ENCODE data around the gene SMARCA2. TPM values are rescaled to one million over a fixed set of nuclear protein-coding genes. Genes with fewer than 3 reads are reported as not detected.
"Not testable (repeated sequence)": the region's sequence is repeated elsewhere in the genome, so short reads cannot be mapped to it uniquely, and the experiment has no call there.

SMARCA2 gene
- total and polyA plus RNA-seq, 2 donors (not counting 1 experiment from before 2014, with no cell fraction given): 75.3 to 250 TPM

GRCh38 chr9:2146700-2147099, 131.6 kb downstream of the SMARCA2 start:
- H3K9ac ChIP-seq (ENCODE audit: low read length); H3K27ac ChIP-seq (ENCODE audit: low read length in 2 of 2); POLR2A ChIA-PET; DNase-seq; H3K4me2 ChIP-seq (replicated peaks; ENCODE audit: low read depth, low read length, poor library complexity, severe bottlenecking); H3K27me3 Mint-ChIP-seq; H3K4me3 Mint-ChIP-seq; H3K27me3 ChIP-seq (replicated peaks in 1 of 4; ENCODE audit: control extremely low read depth in 1 of 4, control insufficient read depth in 3 of 4, insufficient read depth in 4 of 4, low read length in 3 of 4); H2AFZ ChIP-seq (ENCODE audit: insufficient read depth, low read depth, low read length, poor library complexity, severe bottlenecking); H3K4me3 ChIP-seq (ENCODE audit: control extremely low read depth in 1 of 5, extremely low read depth in 1 of 5, insufficient read depth in 1 of 5, low read depth in 2 of 5, low read length in 4 of 5); ATAC-seq (ENCODE audit: low read depth); H3K9me3 Mint-ChIP-seq (ENCODE audit: insufficient read depth); intact Hi-C loops (cut with micrococcal nuclease); H3K9me3 ChIP-seq (ENCODE audit: control extremely low read depth in 1 of 3, control insufficient read depth in 2 of 3, insufficient read depth in 1 of 3, low read length in 2 of 3): not testable (repeated sequence)
- H3K4me1 ChIP-seq (ENCODE audit: control insufficient read depth in 2 of 2, insufficient read depth in 2 of 2, low read length in 2 of 2): peaks cover 4 to 11% of the 10 kb centered on the region in 2 donors
- peaks cover 67% of the 10 kb centered on the region for H3K79me2 ChIP-seq (ENCODE audit: control insufficient read depth, insufficient read depth, low read length)
- TF ChIP-seq, protein P1, sequence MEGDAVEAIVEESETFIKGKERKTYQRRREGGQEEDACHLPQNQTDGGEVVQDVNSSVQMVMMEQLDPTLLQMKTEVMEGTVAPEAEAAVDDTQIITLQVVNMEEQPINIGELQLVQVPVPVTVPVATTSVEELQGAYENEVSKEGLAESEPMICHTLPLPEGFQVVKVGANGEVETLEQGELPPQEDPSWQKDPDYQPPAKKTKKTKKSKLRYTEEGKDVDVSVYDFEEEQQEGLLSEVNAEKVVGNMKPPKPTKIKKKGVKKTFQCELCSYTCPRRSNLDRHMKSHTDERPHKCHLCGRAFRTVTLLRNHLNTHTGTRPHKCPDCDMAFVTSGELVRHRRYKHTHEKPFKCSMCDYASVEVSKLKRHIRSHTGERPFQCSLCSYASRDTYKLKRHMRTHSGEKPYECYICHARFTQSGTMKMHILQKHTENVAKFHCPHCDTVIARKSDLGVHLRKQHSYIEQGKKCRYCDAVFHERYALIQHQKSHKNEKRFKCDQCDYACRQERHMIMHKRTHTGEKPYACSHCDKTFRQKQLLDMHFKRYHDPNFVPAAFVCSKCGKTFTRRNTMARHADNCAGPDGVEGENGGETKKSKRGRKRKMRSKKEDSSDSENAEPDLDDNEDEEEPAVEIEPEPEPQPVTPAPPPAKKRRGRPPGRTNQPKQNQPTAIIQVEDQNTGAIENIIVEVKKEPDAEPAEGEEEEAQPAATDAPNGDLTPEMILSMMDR (IDR thresholded peaks at IDR 0.05): peak; percentile 10
- peak overlapping the region; percentile 15 for H3K27ac Mint-ChIP-seq
- H3K36me3 ChIP-seq (replicated peaks in 1 of 2; ENCODE audit: control extremely low read depth in 1 of 2, control insufficient read depth in 1 of 2, extremely low read depth in 1 of 2, insufficient read depth in 2 of 2, low read length in 1 of 2): peaks cover 0 to 13% of the 10 kb centered on the region in 2 experiments
- CTCF ChIA-PET: interaction anchor here (0.8 to 1.9 kb wide), 2 partner anchors 34 to 61 kb away, joined by 4 to 10 read pairs; no protein-coding TSS in a partner anchor
- H4K20me1 ChIP-seq (ENCODE audit: control insufficient read depth, insufficient read depth, low read length, poor library complexity, severe bottlenecking): peaks cover 39% of the 10 kb centered on the region
- peaks cover 39% of the 10 kb centered on the region for H3K4me1 Mint-ChIP-seq

- Histone ChIP-seq H3K79me2 (ENCODE audit: control insufficient read depth, insufficient read depth, low read length) (peaks cover 32% of the 10 kb centered on the region), H3K9ac (ENCODE audit: low read length) (no peak overlapping the region), H3K4me2 (replicated peaks; ENCODE audit: low read depth, low read length, poor library complexity, severe bottlenecking) (no peak overlapping the region), H4K20me1 (ENCODE audit: control insufficient read depth, insufficient read depth, low read length, poor library complexity, severe bottlenecking) (peaks cover 11% of the 10 kb centered on the region), H3K27me3 (replicated peaks in 1 of 4; ENCODE audit: control extremely low read depth in 1 of 4, control insufficient read depth in 3 of 4, insufficient read depth in 4 of 4, low read length in 3 of 4) (no peaks in the 10 kb centered on the region), H3K4me1 (ENCODE audit: control insufficient read depth in 2 of 2, insufficient read depth in 2 of 2, low read length in 2 of 2) (peaks cover 4 to 8% of the 10 kb centered on the region in 2 donors), H3K36me3 (replicated peaks in 1 of 2; ENCODE audit: control extremely low read depth in 1 of 2, control insufficient read depth in 1 of 2, extremely low read depth in 1 of 2, insufficient read depth in 2 of 2, low read length in 1 of 2) (peaks cover 0 to 5% of the 10 kb centered on the region in 2 experiments), H3K4me3 (ENCODE audit: control extremely low read depth in 1 of 5, extremely low read depth in 1 of 5, insufficient read depth in 1 of 5, low read depth in 2 of 5, low read length in 4 of 5) (no peak overlapping the region), H2AFZ (ENCODE audit: insufficient read depth, low read depth, low read length, poor library complexity, severe bottlenecking) (no peak overlapping the region), H3K9me3 (ENCODE audit: control extremely low read depth in 1 of 3, control insufficient read depth in 2 of 3, insufficient read depth in 1 of 3, low read length in 2 of 3) (peaks cover 3 to 9% (median 3%) of the 10 kb centered on the region in 3 donors), H3K27ac (ENCODE audit: low read length in 2 of 2) (no peak overlapping the region)
- ATAC-seq (ENCODE audit: low read depth): no peak
- TF ChIP-seq, protein P1 (IDR thresholded peaks at IDR 0.05): no peak
- TF ChIP-seq EZH2 (IDR thresholded peaks at IDR 0.05; ENCODE audit: borderline replicate concordance, insufficient read depth, low read depth, low read length, poor library complexity, severe bottlenecking): no peak
- no CpG with 5 or more reads among the region's 5 CpGs for WGBS (ENCODE audit: insufficient coverage)
- H3K4me1 Mint-ChIP-seq: peaks cover 48% of the 10 kb centered on the region
- intact Hi-C loops (cut with micrococcal nuclease): no loop called here
- CTCF ChIA-PET: no interaction called here
- H3K27me3 Mint-ChIP-seq: no peaks in the 10 kb centered on the region
- peaks cover 5% of the 10 kb centered on the region for H3K9me3 Mint-ChIP-seq (ENCODE audit: insufficient read depth)
- H3K4me3 Mint-ChIP-seq: no peak overlapping the region
- peak overlapping the region; percentile 51 for H3K27ac Mint-ChIP-seq
- POLR2A ChIA-PET: no interaction called here
- no peak for DNase-seq
These were observed 135.2 kb downstream of the SMARCA2 start for GRCh38 chr9:2150338-2150737.
